Lower leg skin (tissue), 3 donors: ENCODE results near the gene F11.

Source experiments
- CTCF ChIP-seq, 3 donors: fragments of 450-650 bp; IDR thresholded peaks; one replicate each; pipeline ENCODE4 v1.5.1; 2016; ENCODE audit warnings: antibody characterized with exemption in 3 of 3, mild to moderate bottlenecking in 3 of 3, moderate library complexity in 2 of 3
- POLR2A ChIP-seq, 2 donors: fragments of 450-650 bp; IDR thresholded peaks; one replicate each; pipeline ENCODE4 v1.6.1; 2016 to 2017; ENCODE audit warnings: antibody characterized with exemption in 2 of 2, mild to moderate bottlenecking in 1 of 2, moderate library complexity in 1 of 2

DNA sequence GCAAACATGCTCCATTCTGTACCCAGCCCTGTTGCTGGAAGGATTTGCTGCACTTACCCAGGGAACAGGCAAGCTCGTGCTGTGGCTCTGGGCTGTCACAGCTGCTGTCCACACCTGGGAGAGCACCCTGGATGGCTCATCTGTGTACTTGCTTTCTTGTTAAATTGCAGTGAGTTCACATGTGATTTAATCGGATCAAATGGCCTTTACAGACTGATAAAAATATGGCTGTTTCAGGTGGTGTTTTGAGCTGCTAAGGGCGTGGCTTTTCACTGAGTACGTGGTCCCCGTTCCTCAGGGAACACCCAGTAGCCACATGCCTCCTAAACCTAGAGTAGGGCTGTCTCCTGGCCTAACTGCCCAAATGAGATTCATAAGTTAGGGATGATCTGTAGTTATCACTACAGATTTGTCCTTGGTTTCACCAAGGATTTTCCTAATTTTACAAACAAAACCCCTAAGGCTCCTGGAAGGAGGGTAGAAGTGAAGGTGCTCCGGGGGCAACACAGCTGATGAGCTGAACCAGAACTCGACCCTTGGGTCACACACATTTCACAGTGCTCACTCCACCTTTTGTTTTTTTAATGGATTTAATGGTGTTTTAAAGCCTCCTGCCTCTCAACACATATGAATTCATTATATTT lies 25.0 kb upstream of the F11 start:
- no peak for TF ChIP-seq CTCF (IDR thresholded peaks at IDR 0.05)
- TF ChIP-seq POLR2A (IDR thresholded peaks at IDR 0.05), result no peak
